GM18867 (cell line): Measurements from ENCODE around the gene IL23R.

Source experiments
- ATAC-seq: cut with Tn5 transposase; IDR thresholded peaks from one replicate; pipeline ENCODE4 v1.9.1; 2021; ENCODE audit warnings: mild to moderate bottlenecking, moderate library complexity; ENCODE audit not compliant: unreplicated experiment

Gene IL23R

DNA sequence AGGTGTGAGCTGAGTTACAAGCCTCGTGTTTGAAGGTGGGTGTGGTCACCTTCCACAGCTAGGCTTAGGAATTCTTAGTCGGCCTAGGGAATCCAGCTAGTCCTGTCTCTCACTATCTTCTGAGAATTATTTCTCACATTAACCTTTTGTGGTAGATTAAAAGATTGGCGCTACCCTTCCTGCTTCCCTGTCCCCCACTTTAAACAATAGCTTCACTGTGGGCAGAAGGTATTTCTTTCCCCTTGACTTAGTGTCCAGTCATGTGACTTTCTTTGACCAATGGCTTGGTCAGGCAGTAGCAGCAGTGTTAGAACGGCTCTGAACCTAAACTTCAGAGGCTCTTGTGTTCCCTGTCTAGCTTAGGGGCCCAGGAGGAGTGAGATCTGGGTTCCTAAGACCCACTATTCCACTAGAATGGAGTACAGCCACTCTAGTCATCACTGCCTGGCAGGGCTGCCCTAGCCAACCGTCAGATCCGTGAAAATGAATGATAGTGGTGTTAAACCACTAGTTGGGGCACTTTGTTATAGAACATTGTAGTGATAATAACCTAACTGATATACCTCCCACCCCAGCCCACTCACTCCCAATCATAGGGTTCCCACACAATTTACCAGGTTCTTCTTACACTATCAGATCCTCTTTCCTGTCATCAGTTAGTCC lies 17.6 kb upstream of the IL23R start:
- ATAC-seq: peak; percentile 26

DNA sequence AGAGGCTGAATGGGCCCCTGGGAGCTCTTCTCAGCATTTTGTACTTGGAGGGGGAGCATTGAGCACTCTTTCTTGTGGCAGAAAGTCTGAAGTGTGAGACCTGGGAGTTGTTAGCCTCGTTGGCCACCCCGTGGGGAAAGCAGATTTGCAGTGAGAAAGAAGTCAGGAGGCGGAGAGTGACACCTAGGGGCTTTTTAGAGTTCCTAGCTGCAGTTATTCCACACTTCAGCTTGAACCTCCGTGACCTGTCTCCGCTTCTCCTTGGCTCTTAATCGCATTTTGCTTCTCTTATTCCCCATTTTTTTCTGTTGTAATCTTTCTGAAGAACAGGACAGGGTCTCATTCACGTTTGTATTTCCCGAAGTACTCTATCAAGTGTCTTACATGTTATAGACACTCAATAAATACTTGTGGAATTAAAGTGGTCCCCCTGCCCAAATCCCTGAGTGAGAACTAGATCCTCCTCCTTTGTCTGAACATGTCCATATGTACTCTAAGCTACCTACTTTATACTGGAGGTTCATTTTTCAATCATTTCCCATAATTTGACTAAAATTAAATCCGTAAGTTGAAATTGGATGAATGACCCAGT lies 17.0 kb upstream of the IL23R start:
- ATAC-seq: peak; percentile 97

DNA sequence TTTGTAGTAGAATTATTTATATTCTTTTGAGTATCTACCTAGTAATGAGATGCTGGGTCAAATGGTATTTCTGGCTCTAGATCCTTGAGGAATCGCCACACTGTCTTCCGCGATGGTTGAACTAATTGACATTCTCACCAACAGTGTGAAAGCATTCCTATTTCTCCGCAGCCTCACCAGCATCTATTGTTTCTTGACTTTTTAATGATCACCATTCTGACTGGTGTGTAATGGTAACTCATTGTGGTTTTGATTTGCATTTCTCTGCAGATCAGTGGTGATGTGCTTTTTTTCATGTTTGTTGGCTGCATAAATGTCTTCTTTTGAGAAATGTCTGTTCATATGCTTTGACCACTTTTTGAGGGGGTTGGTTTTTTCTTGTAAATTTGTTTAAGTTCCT lies 15.3 kb upstream of the IL23R start:
- no peak for ATAC-seq

GRCh38 chr1:67158401-67158800 lies 7.9 kb upstream of the IL23R start:
- no peak for ATAC-seq

DNA sequence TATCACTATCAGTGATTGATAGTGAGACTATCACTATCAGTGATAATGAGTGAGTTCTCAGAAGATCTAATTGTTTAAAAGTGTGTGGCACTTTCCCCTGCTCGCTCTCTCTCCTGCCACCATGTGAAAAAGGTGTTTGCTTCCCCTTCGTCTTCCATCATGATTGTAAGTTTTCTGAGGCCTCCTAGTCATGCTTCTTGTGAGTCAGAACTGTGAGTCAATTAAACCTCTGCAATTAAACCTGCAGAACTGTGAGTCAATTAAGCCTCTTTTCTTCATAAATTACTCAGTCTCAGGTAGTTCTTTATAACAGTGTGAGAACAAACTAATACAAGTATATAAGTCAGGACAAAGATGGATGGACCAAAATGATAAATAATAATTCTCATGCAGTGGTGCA lies 7.0 kb upstream of the IL23R start:
- no peak for ATAC-seq

DNA sequence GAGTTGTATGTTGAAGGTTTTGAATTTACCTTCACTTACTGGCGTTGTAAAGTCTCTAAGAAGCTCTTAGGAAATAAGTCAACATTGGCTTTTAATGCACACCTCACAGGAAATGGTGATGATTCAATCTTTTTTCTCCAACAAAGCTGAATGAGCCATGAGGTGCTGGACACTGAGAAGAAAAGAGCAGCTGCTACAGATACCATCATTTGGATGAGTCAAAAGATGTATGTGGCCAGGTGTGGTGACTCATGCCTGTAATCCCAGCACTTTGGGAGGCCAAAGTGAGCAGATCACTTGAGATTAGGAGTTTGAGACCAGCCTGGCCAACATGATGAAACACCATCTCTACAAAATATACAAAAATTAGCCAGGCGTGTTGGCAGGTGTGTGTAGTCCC lies 3.3 kb upstream of the IL23R start:
- peak; percentile 35 for ATAC-seq

DNA sequence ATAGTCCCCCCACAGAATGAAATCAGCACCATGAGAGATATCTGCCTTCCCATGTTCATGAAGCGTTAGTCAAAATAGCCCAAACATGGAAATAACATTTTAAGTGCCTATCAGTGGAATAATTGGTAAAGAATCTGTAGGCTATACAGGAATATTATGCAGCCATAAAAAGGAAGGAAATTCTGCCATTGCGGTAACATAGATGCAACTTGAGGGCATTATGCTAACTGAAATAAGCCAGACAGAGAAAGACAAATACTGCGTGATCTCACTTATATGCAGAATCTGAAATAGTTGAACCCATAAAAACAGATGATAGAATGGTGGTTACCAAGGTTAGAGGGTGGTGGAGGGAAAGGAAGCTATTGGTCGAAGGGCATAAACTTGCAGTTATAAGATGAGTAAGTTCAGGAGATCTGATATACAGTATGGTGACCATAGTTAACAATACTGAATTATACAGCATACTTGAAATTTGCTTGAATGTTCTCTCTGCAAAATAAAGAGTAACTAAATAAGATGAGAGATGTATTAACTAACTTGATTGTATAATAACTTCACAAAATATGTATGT lies 699 bp upstream of the IL23R start:
- no peak for ATAC-seq

GRCh38 chr1:67169496-67169895 lies 3.2 kb downstream of the IL23R start:
- no peak for ATAC-seq

GRCh38 chr1:67169932-67170331 lies 3.7 kb downstream of the IL23R start:
- ATAC-seq: no peak

DNA sequence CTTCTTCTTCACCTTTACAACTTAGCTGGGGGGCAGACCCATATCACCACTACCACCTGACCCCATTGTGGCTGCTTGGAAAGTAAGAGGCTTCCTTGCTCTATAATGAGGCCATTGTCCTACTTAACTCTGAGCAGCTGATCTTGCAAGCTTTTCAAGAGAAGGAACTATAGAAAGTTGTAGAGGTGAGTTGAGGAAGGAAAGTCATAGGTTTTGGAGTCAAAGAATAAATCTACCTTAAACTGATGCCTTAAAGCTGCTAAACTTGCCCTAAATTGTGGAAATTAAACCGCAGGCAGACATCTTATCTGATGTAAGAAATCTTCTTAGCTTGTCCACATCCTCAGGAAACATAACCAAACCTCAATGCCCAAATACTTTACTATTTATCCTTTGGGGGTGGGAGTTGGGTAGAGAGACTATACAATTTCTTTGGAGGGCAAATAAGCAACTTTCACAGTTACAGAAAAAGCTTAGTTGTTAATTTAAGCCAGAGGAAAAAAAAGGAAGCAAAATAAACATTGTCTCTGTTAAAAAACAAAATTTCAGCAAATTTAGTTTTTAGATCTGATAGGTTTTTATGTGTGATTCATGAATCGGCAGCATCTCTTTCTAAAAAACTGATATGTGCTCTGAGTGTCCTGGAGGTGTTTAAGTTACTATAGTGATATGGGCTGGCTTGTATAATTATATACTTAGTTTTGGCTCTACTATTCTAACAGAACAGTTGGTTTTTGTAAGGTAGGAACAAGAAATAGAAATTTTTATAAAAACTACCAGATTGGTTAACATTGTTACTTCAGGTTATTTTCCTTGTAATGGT lies 4.7 kb downstream of the IL23R start:
- ATAC-seq: no peak

- ATAC-seq: no peak
These were observed 5.3 kb downstream of the IL23R start for GRCh38 chr1:67171574-67171955.

DNA sequence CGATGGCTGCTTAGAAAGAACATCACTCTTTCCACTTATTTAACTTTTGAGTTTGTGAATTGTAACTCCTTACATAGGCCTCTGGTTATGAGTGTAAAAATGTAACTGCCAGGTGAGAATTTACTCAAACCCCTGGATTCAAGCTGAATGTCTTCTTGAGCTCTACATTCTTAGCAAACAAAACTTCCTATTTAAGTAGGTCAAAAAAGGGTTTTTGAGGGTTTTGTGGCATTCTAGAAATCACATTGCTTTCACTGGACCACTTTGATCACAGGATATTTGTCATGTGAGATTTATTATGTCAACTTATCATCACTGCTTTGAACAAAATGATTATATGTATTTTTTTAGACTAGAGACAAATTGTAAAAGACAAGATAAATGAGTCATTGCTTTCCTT lies 5.7 kb downstream of the IL23R start:
- ATAC-seq: no peak

- no peak for ATAC-seq
These were observed 7.7 kb downstream of the IL23R start for GRCh38 chr1:67173988-67174387.

DNA sequence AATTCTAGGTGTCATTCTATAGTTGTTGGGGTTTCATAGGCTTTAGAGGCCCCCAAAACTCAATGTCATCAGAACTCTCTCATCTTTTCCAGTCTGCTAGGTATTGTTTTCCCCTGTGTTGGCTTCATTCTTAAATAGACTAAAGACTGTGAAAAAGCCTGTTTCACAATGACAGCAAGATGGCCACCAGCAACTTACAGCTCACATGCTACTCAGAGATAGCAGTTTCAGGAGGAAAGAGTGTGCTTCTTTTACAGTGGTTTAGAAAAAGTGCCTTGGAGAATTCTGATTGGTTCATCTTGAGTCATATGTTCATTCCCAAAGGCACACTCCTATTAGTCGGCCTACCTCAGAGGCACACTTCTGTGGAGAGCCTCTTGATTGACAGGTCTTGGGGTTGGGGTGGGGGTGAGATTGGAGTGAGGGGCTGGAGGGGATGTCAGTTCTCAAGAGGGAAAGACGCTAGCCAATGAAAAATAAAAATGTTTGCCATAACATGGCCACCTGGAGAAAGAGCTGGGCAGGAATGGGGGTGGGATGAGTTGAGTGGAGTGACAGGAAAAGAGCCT lies 8.5 kb downstream of the IL23R start:
- ATAC-seq: peak; percentile 78

GRCh38 chr1:67175530-67176087 lies 9.4 kb downstream of the IL23R start:
- no peak for ATAC-seq

DNA sequence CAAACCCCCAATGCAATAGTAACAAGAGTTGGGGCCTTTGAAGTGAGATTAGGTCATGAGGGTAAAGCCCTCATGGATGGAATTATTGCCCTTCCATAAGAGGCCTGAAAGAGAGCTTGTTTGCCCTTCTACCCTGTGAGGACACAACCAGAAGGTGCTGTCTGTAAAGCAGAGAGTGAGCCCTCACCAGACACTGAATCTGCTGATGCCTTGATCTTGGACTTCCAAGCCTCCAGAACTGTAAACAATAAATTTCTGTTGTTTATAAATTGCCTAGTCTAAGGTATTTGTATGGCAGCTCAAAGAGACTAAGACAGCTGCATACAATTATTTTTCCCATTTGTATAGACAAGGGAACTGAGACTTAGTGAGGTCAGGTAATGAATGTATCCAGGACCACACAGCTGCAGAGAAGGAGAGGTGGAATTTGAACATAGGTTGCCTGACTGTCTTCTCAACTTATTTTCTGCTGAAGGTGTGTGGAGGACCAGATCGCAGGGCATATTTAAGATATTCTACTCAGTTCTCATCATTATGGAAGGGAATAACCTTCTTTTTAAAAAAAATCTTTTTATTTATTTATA lies 18.7 kb downstream of the IL23R start:
- no peak for ATAC-seq

DNA sequence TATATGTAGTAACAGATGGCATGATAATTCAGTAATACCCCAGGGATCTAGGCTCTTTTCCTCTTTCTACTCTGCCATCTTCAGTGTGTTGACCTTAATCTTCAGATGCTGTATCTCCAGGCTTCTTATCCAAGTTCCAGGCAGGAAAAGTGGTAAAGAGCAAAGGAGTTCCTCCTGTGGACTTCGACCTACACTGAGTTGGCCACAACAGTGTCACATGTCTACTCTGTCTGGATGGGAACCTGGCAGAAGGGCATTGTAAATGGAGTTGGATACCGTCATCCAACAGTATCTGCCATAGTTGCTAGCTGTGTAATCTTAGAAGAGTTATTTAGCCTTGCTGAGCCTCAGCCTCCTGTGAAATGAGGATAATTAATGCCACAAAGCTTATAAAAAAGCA lies 21.9 kb downstream of the IL23R start:
- ATAC-seq: no peak

- ATAC-seq: no peak
These were observed 23.7 kb downstream of the IL23R start for GRCh38 chr1:67189953-67190352.

GRCh38 chr1:67190410-67190809 lies 24.2 kb downstream of the IL23R start:
- ATAC-seq: no peak

- no peak for ATAC-seq
These were observed 24.7 kb downstream of the IL23R start for GRCh38 chr1:67190942-67191341.
